GM21423 (cell line): ENCODE data around the gene ATP10D.

ENCODE experiments used
- ATAC-seq: cut with Tn5 transposase; IDR thresholded peaks from one replicate; pipeline ENCODE4 v1.9.1; 2021; ENCODE audit warnings: mild to moderate bottlenecking, moderate library complexity; ENCODE audit not compliant: unreplicated experiment

ATP10D gene

GRCh38 chr4:47485047-47485692, at the start of gene ATP10D:
Gene ATP10D (plus strand): TSS chr4:47485275. CDS start chr4:47512541, 27,266 bp downstream.
- ATAC-seq: peak; percentile 97

GRCh38 chr4:47442980-47443379, 42.1 kb upstream of the ATP10D start:
- peak; percentile 91 for ATAC-seq

GRCh38 chr4:47444031-47444430, 41.0 kb upstream of the ATP10D start:
- no peak for ATAC-seq

- ATAC-seq: no peak
Observed at GRCh38 chr4:47451657-47452056, 33.4 kb upstream of the ATP10D start.

- ATAC-seq: peak; percentile 0
Observed at GRCh38 chr4:47462799-47463234, 22.3 kb upstream of the ATP10D start.

GRCh38 chr4:47463235-47463956, 21.7 kb upstream of the ATP10D start, which contains the start of gene COMMD8:
Gene COMMD8 (minus strand): TSS chr4:47463702. CDS start chr4:47463651, 51 bp downstream.
- ATAC-seq: peak; percentile 90

GRCh38 chr4:47465004-47465403, 20.1 kb upstream of the ATP10D start:
- ATAC-seq: peak; percentile 26

- ATAC-seq: no peak
Observed at GRCh38 chr4:47466056-47466785, 18.9 kb upstream of the ATP10D start.

- no peak for ATAC-seq
Observed at GRCh38 chr4:47468706-47469365, 16.2 kb upstream of the ATP10D start.

GRCh38 chr4:47469951-47470350, 15.1 kb upstream of the ATP10D start:
- ATAC-seq: no peak

GRCh38 chr4:47471064-47471463, 14.0 kb upstream of the ATP10D start:
- no peak for ATAC-seq

- ATAC-seq: no peak
Observed at GRCh38 chr4:47471591-47471990, 13.5 kb upstream of the ATP10D start.

- no peak for ATAC-seq
Observed at GRCh38 chr4:47473141-47473750, 11.8 kb upstream of the ATP10D start.

- no peak for ATAC-seq
Observed at GRCh38 chr4:47474799-47475198, 10.3 kb upstream of the ATP10D start.

- no peak for ATAC-seq
Observed at GRCh38 chr4:47475411-47475810, 9.7 kb upstream of the ATP10D start.

- ATAC-seq: no peak
Observed at GRCh38 chr4:47478804-47479203, 6.3 kb upstream of the ATP10D start.

- no peak for ATAC-seq
Observed at GRCh38 chr4:47482326-47482725, 2.7 kb upstream of the ATP10D start.

GRCh38 chr4:47483745-47484144, 1.3 kb upstream of the ATP10D start:
- ATAC-seq: no peak

GRCh38 chr4:47484168-47484567, 907 bp upstream of the ATP10D start:
- no peak for ATAC-seq

- no peak for ATAC-seq
Observed at GRCh38 chr4:47485768-47486167, 693 bp downstream of the ATP10D start.

GRCh38 chr4:47486231-47486673, 1.2 kb downstream of the ATP10D start:
- ATAC-seq: no peak
